Type B pancreatic cell (in vitro differentiated cells): ENCODE results near the gene GPBAR1. TPM values are rescaled to one million over a fixed set of nuclear protein-coding genes. Genes with fewer than 3 reads are reported as not detected.

Experiments used
- DNase-seq: peaks from one replicate; pipeline ENCODE4 v3.0.0; 2021; ENCODE audit warnings: mixed read lengths; ENCODE audit not compliant: unreplicated experiment; ENCODE audit errors: extremely low spot score
- H3K27ac Mint-ChIP-seq: 2 replicates; pipeline ENCODE4 v1.8.0; 2021; ENCODE audit warnings: mild to moderate bottlenecking, mixed read lengths
- H3K27me3 Mint-ChIP-seq: 2 replicates; pipeline ENCODE4 v1.8.0; 2021; ENCODE audit warnings: mixed read lengths
- H3K36me3 Mint-ChIP-seq: 2 replicates; pipeline ENCODE4 v1.8.0; 2021; ENCODE audit warnings: mixed read lengths
- H3K4me1 Mint-ChIP-seq: one replicate; pipeline ENCODE4 v1.8.0; 2021; ENCODE audit warnings: mixed read lengths; ENCODE audit not compliant: unreplicated experiment
- H3K4me3 Mint-ChIP-seq: 2 replicates; pipeline ENCODE4 v1.8.0; 2021; ENCODE audit warnings: mild to moderate bottlenecking, mixed read lengths
- H3K9me3 Mint-ChIP-seq: 2 replicates; pipeline ENCODE4 v1.8.0; 2021; ENCODE audit warnings: mixed read lengths
- CTCF ChIP-seq: fragments of 200-600 bp; sonication (generic); conservative IDR thresholded peaks from 2 replicates; pipeline ENCODE4 v1.5.0; 2021; ENCODE audit warnings: antibody characterized with exemption, mild to moderate bottlenecking
- total RNA-seq: library from RNA; stranded (reverse); gene quantifications from 2 replicates; pipeline ENCODE4 v1.2.1, GENCODE V29; 2021; ENCODE audit warnings: low replicate concordance

The GPBAR1 gene
- total RNA-seq, 1 donor from 2014 or later, result 2.1 TPM

GRCh38 chr2:218278531-218279360 is 17.9 kb downstream of the GPBAR1 start:
- no peak for DNase-seq
- TF ChIP-seq CTCF, result no peak
- Mint-ChIP-seq H3K4me1 (peaks cover 12% of the 10 kb centered on the region), H3K9me3 (no peaks in the 10 kb centered on the region), H3K27me3 (no peaks in the 10 kb centered on the region), H3K36me3 (peaks cover 15% of the 10 kb centered on the region), H3K27ac (peak overlapping the region; percentile 67), H3K4me3 (no peak overlapping the region)

DNA sequence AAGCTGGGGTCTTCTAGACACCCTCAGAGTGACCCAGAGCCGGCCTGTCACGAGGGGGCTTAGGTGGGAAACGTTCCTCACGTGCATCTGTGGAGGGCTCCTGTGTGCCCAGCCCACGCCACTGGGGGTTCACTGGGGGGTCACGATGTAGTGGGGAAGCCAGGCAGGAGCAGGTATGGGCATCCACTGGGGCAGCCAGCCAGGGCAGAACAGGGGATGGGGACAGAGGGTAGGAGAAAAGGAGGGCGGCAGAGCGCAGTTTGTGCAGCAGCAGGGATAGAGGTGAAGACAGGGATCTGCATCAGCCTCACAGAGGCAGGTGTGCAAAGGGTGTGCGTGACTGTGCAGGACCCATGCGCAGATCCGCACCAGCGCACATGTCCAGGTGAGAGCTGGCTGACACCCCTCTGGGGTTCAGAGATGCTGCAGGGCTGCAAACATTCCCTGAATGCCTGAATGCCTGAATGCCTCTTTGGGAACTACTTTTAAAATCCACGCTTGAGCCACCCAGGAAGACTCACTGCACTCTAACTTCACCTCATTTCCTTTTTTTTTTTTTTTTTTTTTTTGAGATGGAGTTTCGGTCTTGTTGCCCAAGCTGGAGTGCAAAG is 19.6 kb downstream of the GPBAR1 start:
- Mint-ChIP-seq H3K4me3 (no peak overlapping the region), H3K4me1 (peaks cover 12% of the 10 kb centered on the region), H3K9me3 (no peaks in the 10 kb centered on the region), H3K36me3 (peaks cover 15% of the 10 kb centered on the region), H3K27me3 (no peaks in the 10 kb centered on the region), H3K27ac (peak overlapping the region; percentile 62)
- no peak for TF ChIP-seq CTCF
- DNase-seq, result no peak

DNA sequence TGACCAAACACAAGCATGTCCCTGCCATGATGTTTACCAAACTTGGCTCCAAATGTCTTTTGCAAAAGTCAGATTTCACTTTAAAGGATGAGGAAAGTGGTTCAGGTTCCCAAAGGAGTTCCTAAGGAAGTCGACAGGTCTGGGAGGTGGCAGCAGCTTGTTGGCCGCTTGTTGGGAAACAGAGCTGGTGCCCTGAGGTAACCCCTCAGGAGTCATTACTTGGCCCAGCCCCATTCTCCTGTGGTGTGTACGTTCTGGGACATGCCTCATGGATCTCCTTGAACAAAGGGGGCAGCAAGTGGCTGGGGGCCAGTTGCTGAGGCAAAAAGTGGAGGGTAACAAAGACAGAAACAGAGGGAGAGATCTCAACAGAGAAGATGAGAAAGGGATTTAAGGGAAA is 20.6 kb downstream of the GPBAR1 start:
- Mint-ChIP-seq H3K36me3 (peaks cover 15% of the 10 kb centered on the region), H3K4me1 (peaks cover 22% of the 10 kb centered on the region), H3K4me3 (peak overlapping the region; percentile 44), H3K27me3 (no peaks in the 10 kb centered on the region), H3K9me3 (no peaks in the 10 kb centered on the region), H3K27ac (peak overlapping the region; percentile 89)
- no peak for TF ChIP-seq CTCF
- no peak for DNase-seq

- Mint-ChIP-seq H3K27ac (peak overlapping the region; percentile 98), H3K4me3 (peak overlapping the region; percentile 82), H3K9me3 (no peaks in the 10 kb centered on the region), H3K4me1 (peaks cover 25% of the 10 kb centered on the region), H3K36me3 (peaks cover 10% of the 10 kb centered on the region), H3K27me3 (no peaks in the 10 kb centered on the region)
- no peak for DNase-seq
- no peak for TF ChIP-seq CTCF
Observed at GRCh38 chr2:218282173-218282991, 21.6 kb downstream of the GPBAR1 start.

- peak overlapping the region; percentile 100 for H3K27ac Mint-ChIP-seq
- TF ChIP-seq CTCF, result no peak
- H3K36me3 Mint-ChIP-seq, result peaks cover 7% of the 10 kb centered on the region
- peak overlapping the region; percentile 49 for H3K4me3 Mint-ChIP-seq
- H3K27me3 Mint-ChIP-seq, result no peaks in the 10 kb centered on the region
- no peaks in the 10 kb centered on the region for H3K9me3 Mint-ChIP-seq
- DNase-seq, result no peak
- peaks cover 23% of the 10 kb centered on the region for H3K4me1 Mint-ChIP-seq
Observed at GRCh38 chr2:218284106-218284811, 23.4 kb downstream of the GPBAR1 start.
